ENCODE measurements around the gene DVL1. TPM values are rescaled to one million over a fixed set of nuclear protein-coding genes. Genes with fewer than 3 reads are reported as not detected.
A peak's percentile ranks its signal among the peaks of the same experiment; 100 is the strongest.

DVL1 gene
- total and polyA plus RNA-seq, 2 of the 13 experiments (the other 11 are each of a cell fraction or from before 2014, with no cell fraction given): 30.8 to 60.4 TPM

GRCh38 chr1:1374929-1375662, 25.9 kb upstream of the DVL1 start, which contains the start of gene AURKAIP1 (continued):
- TF ChIP-seq RFX1 (IDR thresholded peaks at IDR 0.05): no peak
- TF ChIP-seq HOXD1 (CRISPR knock-in tag; IDR thresholded peaks at IDR 0.05): peak; percentile 87
- peak; percentile 82; the same call in 1 of the 2 replicates for TF ChIP-seq HES4 (CRISPR knock-in tag; IDR thresholded peaks at IDR 0.05; ENCODE audit: borderline replicate concordance)
- TF ChIP-seq, protein P1, sequence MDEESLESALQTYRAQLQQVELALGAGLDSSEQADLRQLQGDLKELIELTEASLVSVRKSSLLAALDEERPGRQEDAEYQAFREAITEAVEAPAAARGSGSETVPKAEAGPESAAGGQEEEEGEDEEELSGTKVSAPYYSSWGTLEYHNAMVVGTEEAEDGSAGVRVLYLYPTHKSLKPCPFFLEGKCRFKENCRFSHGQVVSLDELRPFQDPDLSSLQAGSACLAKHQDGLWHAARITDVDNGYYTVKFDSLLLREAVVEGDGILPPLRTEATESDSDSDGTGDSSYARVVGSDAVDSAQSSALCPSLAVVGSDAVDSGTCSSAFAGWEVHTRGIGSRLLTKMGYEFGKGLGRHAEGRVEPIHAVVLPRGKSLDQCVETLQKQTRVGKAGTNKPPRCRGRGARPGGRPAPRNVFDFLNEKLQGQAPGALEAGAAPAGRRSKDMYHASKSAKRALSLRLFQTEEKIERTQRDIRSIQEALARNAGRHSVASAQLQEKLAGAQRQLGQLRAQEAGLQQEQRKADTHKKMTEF (CRISPR knock-in tag; IDR thresholded peaks at IDR 0.05): peak; percentile 100
- TF ChIP-seq, protein P2, sequence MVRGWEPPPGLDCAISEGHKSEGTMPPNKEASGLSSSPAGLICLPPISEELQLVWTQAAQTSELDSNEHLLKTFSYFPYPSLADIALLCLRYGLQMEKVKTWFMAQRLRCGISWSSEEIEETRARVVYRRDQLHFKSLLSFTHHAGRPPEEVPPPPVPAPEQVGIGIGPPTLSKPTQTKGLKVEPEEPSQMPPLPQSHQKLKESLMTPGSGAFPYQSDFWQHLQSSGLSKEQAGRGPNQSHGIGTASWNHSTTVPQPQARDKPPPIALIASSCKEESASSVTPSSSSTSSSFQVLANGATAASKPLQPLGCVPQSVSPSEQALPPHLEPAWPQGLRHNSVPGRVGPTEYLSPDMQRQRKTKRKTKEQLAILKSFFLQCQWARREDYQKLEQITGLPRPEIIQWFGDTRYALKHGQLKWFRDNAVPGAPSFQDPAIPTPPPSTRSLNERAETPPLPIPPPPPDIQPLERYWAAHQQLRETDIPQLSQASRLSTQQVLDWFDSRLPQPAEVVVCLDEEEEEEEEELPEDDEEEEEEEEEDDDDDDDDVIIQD (CRISPR knock-in tag; IDR thresholded peaks at IDR 0.05; ENCODE audit: low read depth): peak; percentile 40; the same call in 1 of the 2 replicates
- peak; percentile 90 for TF ChIP-seq RXRA (CRISPR knock-in tag; IDR thresholded peaks at IDR 0.05)
- no peak for TF ChIP-seq ZNF180 (CRISPR knock-in tag; IDR thresholded peaks at IDR 0.05; ENCODE audit: borderline replicate concordance, low read depth)
- TF ChIP-seq ZFY (CRISPR knock-in tag; IDR thresholded peaks at IDR 0.05): peak; percentile 96
- TF ChIP-seq, protein P3, sequence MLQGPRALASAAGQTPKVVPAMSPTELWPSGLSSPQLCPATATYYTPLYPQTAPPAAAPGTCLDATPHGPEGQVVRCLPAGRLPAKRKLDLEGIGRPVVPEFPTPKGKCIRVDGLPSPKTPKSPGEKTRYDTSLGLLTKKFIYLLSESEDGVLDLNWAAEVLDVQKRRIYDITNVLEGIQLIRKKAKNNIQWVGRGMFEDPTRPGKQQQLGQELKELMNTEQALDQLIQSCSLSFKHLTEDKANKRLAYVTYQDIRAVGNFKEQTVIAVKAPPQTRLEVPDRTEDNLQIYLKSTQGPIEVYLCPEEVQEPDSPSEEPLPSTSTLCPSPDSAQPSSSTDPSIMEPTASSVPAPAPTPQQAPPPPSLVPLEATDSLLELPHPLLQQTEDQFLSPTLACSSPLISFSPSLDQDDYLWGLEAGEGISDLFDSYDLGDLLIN (CRISPR knock-in tag; IDR thresholded peaks at IDR 0.05; ENCODE audit: borderline replicate concordance): peak; percentile 35; the same call in 1 of the 2 replicates
- no peak for TF ChIP-seq ZNF484 (CRISPR knock-in tag; IDR thresholded peaks at IDR 0.05; ENCODE audit: borderline replicate concordance, low read depth)
- TF ChIP-seq ZMYM2 (CRISPR knock-in tag; IDR thresholded peaks at IDR 0.05): no peak
- TF ChIP-seq, protein P4, sequence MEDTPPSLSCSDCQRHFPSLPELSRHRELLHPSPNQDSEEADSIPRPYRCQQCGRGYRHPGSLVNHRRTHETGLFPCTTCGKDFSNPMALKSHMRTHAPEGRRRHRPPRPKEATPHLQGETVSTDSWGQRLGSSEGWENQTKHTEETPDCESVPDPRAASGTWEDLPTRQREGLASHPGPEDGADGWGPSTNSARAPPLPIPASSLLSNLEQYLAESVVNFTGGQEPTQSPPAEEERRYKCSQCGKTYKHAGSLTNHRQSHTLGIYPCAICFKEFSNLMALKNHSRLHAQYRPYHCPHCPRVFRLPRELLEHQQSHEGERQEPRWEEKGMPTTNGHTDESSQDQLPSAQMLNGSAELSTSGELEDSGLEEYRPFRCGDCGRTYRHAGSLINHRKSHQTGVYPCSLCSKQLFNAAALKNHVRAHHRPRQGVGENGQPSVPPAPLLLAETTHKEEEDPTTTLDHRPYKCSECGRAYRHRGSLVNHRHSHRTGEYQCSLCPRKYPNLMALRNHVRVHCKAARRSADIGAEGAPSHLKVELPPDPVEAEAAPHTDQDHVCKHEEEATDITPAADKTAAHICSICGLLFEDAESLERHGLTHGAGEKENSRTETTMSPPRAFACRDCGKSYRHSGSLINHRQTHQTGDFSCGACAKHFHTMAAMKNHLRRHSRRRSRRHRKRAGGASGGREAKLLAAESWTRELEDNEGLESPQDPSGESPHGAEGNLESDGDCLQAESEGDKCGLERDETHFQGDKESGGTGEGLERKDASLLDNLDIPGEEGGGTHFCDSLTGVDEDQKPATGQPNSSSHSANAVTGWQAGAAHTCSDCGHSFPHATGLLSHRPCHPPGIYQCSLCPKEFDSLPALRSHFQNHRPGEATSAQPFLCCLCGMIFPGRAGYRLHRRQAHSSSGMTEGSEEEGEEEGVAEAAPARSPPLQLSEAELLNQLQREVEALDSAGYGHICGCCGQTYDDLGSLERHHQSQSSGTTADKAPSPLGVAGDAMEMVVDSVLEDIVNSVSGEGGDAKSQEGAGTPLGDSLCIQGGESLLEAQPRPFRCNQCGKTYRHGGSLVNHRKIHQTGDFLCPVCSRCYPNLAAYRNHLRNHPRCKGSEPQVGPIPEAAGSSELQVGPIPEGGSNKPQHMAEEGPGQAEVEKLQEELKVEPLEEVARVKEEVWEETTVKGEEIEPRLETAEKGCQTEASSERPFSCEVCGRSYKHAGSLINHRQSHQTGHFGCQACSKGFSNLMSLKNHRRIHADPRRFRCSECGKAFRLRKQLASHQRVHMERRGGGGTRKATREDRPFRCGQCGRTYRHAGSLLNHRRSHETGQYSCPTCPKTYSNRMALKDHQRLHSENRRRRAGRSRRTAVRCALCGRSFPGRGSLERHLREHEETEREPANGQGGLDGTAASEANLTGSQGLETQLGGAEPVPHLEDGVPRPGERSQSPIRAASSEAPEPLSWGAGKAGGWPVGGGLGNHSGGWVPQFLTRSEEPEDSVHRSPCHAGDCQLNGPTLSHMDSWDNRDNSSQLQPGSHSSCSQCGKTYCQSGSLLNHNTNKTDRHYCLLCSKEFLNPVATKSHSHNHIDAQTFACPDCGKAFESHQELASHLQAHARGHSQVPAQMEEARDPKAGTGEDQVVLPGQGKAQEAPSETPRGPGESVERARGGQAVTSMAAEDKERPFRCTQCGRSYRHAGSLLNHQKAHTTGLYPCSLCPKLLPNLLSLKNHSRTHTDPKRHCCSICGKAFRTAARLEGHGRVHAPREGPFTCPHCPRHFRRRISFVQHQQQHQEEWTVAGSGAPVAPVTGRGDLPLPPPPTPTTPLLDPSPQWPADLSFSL (CRISPR knock-in tag; IDR thresholded peaks at IDR 0.05): no peak
- no peak for TF ChIP-seq ZKSCAN5 (CRISPR knock-in tag; IDR thresholded peaks at IDR 0.05)
- TF ChIP-seq ZFYVE20 (CRISPR knock-in tag; IDR thresholded peaks at IDR 0.05; ENCODE audit: borderline replicate concordance, low read depth): no peak
- TF ChIP-seq TRIM22 (IDR thresholded peaks at IDR 0.05): no peak
- TF ChIP-seq IRX3 (CRISPR knock-in tag; IDR thresholded peaks at IDR 0.05; ENCODE audit: borderline replicate concordance, low read depth): peak; percentile 66; the same call in 1 of the 2 replicates
- no peak for TF ChIP-seq ISX (CRISPR knock-in tag; conservative IDR thresholded peaks at IDR 0.05)
- no peak for TF ChIP-seq ZNF549 (CRISPR knock-in tag; IDR thresholded peaks at IDR 0.05)

Measured in HepG2 (cell line).